Transverse colon (tissue), 4 donors: ENCODE measurements around the gene USP2. TPM values are rescaled to one million over a fixed set of nuclear protein-coding genes. Genes with fewer than 3 reads are reported as not detected.

Source experiments
- DNase-seq: peaks from one replicate; pipeline ENCODE4 v3.0.0-alpha.2; 2019
- H3K27ac ChIP-seq, 4 donors: fragments of 200-600 bp; sonication (generic); 2 replicates each; pipeline ENCODE4 v1.5.1; 2016 to 2018; ENCODE audit warnings: inconsistent platforms in 4 of 4
- H3K27me3 ChIP-seq: fragments of 200-600 bp; sonication (generic); 2 replicates; pipeline ENCODE4 v1.5.1; 2017; ENCODE audit warnings: inconsistent platforms
- H3K36me3 ChIP-seq, 4 donors: fragments of 200-600 bp; sonication (generic); 2 replicates each; pipeline ENCODE4 v1.5.1; 2017 to 2019; ENCODE audit warnings: inconsistent platforms in 4 of 4
- H3K4me1 ChIP-seq, 4 donors: fragments of 200-600 bp; sonication (generic); 2 replicates each; pipeline ENCODE4 v1.5.1; 2017 to 2020; ENCODE audit warnings: inconsistent platforms in 4 of 4
- H3K4me3 ChIP-seq, 4 donors: fragments of 200-600 bp; sonication (generic); 1 replicate in 1 of 4; 2 replicates in 3 of 4; pipeline versions ENCODE4 v1.5.1 to v1.6.1; 2017 to 2019; ENCODE audit warnings: inconsistent platforms in 4 of 4
- H3K9me3 ChIP-seq, 2 donors: fragments of 200-600 bp; sonication (generic); 2 replicates each; pipeline ENCODE4 v1.5.1; 2017 to 2019; ENCODE audit warnings: inconsistent platforms in 2 of 2
- EP300 ChIP-seq: sonication (generic); formaldehyde crosslinking; IDR thresholded peaks from one replicate; pipeline ENCODE4 v1.6.1; 2017; ENCODE audit warnings: antibody characterized with exemption, low read depth
- POLR2A ChIP-seq: fragments of 450-650 bp; IDR thresholded peaks from one replicate; pipeline ENCODE4 v1.6.1; 2016; ENCODE audit warnings: antibody characterized with exemption, mild to moderate bottlenecking, moderate library complexity
- POLR2AphosphoS5 ChIP-seq, 3 donors: sonication (generic); formaldehyde crosslinking; IDR thresholded peaks; one replicate each; pipeline ENCODE4 v1.6.1; 2016; ENCODE audit warnings: antibody characterized with exemption in 3 of 3
- WGBS, 2 donors: methylation state at CpG; one replicate each; pipeline ENCODE4 v1.1.5; 2018; ENCODE audit warnings: low coverage in 1 of 2; 5-methylcytosine and 5-hydroxymethylcytosine counted together
- in situ Hi-C, 4 donors: fragments of 200-750 bp; cut with MboI; loops; one replicate each; pipeline versions ENCODE4 v1.15.0 to v1.15.1; 2017; ENCODE audit warnings: low sequenced_read_pairs in 3 of 4, low pct_ligation_motif_present in 1 of 4, low pct_unique_long_range_greater_than_20kb in 1 of 4
- intact Hi-C: fragments of 100-400 bp; cut with DNase I; formaldehyde crosslinking; loops from one replicate; pipeline ENCODE4 v1.15.1; 2023; ENCODE audit warnings: low total_unique reads
- total RNA-seq, 4 donors: library from RNA; depleted of rRNA; stranded (reverse); fragments of >200 nt; gene quantifications; one replicate each; pipeline ENCODE4 v1.1.0, GENCODE V29; 2016
- TF ChIP-seq, protein P1 (sequence below), 5 experiments: fragments of 200-600 bp in 3 of 5; fragments of 450-650 bp in 2 of 5; sonication (generic) in 3 of 5; IDR thresholded peaks; 1 replicate in 2 of 5; 2 replicates in 3 of 5; pipeline ENCODE4 v1.5.1; 2016 to 2017; ENCODE audit warnings: antibody characterized with exemption in 5 of 5, inconsistent platforms in 3 of 5, mild to moderate bottlenecking in 2 of 5, moderate library complexity in 1 of 5

USP2 gene
- total RNA-seq, 4 donors from 2014 or later, result 9.8 to 26.6 (median 22.7) TPM

DNA sequence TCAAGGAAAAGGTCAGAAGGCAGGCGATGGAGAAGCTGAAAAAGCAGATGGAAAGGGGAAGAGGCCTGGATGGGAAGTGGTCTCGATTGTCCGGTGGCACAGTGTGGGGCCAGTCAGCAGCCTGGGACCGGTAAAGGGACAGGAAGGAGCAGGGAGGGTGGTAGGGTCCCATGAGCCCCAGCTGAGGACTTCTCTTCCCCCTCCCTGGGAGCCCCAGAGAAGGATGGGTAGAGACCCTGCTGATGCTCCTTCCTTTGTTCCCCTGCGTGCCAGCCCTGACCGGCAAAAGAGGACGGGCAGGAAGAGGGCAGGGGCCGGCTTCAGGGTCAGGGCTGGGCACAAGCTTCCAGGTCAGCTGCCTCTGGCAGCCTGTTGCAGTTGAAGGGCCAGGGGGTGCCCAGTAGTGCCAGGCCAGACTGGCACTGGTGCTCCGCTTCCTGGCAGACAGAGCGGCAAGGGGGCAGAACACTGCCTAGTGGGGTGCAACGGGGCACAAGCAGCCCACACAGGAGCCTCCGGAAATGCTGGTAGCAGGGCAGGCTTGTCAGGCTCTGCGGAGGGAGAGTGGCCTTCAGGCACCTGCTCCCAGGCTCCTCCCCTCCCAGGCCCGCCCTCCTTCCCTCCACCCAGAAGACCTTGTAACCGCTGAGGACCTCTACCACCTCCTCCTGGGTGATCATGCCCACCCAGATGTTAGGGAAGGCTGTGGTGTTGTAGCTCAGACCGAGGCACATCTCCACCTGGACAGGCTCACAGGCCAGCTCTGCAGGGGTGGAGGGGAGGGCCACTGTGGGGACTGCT is 40.1 kb downstream of the USP2 start:
- H3K4me1 ChIP-seq, result peaks cover 17 to 49% (median 37%) of the 10 kb centered on the region in 4 donors
- no peak for DNase-seq
- intact Hi-C loops (no loop called here), in situ Hi-C loops (no loop called here)
- peak overlapping the region in 1 of 4 donors; percentile 47 for H3K4me3 ChIP-seq
- no peaks in the 10 kb centered on the region for H3K9me3 ChIP-seq
- WGBS, 2 donors, result 33 to 46% methylated on average over 3 to 16 of the region's 16 CpGs
- H3K27ac ChIP-seq, result peak overlapping the region; percentile 80 to 84 (median 82)
- peaks cover 41% of the 10 kb centered on the region for H3K27me3 ChIP-seq
- H3K36me3 ChIP-seq, result no peaks in the 10 kb centered on the region
- TF ChIP-seq, protein P1, sequence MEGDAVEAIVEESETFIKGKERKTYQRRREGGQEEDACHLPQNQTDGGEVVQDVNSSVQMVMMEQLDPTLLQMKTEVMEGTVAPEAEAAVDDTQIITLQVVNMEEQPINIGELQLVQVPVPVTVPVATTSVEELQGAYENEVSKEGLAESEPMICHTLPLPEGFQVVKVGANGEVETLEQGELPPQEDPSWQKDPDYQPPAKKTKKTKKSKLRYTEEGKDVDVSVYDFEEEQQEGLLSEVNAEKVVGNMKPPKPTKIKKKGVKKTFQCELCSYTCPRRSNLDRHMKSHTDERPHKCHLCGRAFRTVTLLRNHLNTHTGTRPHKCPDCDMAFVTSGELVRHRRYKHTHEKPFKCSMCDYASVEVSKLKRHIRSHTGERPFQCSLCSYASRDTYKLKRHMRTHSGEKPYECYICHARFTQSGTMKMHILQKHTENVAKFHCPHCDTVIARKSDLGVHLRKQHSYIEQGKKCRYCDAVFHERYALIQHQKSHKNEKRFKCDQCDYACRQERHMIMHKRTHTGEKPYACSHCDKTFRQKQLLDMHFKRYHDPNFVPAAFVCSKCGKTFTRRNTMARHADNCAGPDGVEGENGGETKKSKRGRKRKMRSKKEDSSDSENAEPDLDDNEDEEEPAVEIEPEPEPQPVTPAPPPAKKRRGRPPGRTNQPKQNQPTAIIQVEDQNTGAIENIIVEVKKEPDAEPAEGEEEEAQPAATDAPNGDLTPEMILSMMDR (IDR thresholded peaks at IDR 0.05), result no peak
- TF ChIP-seq EP300 (no peak), POLR2A (no peak), POLR2AphosphoS5 (IDR thresholded peaks at IDR 0.05) (no peak)

DNA sequence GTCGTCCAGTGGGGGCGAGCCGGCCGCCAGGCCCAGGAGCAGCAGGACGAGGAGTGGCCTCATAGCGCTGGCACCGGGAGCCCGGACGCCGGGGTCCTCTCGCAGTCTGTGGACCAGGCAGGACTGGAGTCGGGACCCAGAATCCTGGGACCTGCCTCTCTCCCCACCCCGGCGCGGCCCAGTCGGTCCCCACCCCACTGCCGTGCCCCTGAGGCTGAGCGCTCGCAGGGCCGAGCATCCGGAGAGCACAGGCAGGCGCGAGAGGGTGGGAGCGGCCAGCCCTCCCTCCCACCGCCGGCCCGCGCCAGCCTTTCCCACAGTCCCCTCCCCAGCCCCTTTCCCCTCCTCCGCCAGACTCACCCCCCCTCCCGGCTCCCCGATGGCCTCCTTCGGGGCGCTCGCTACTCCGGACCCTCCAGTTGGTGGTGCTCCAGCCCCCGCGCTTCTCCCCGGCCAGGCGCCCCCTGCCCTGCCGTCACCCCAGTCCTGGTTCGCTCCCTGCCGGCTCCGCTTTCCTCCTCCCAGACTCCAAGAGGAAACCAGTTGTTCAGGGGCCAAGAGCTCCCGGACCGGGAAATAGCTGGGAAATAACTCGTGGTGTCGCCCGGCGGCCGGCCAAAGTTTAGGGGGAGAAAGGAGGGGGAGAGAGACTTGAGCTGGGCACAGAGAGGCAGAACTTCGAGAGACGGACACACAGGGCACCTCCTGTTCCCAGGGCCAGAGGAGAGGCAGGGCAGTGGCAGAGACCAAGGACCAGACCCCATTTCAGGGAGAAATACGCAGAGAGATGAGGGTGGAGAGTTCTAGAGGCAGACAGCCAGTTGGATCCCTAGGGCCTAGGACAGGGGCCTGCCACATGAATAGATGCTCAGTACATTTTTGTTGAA is 40.9 kb downstream of the USP2 start, which contains the start of gene C1QTNF5:
TSS of gene C1QTNF5 (minus strand) at position 549 of the 887 bp plus-strand sequence. CDS start at position 63, 486 bp downstream.
- no peak for TF ChIP-seq EP300
- peak in 1 of 3 donors; percentile 24 for TF ChIP-seq POLR2AphosphoS5 (IDR thresholded peaks at IDR 0.05)
- peaks cover 17 to 53% (median 40%) of the 10 kb centered on the region in 4 donors for H3K4me1 ChIP-seq
- peak; percentile 70 for DNase-seq
- intact Hi-C loops, result no loop called here
- H3K27me3 ChIP-seq, result peaks cover 41% of the 10 kb centered on the region
- 10% methylated on average over 45 of the region's 53 CpGs; no CpG with 5 or more reads in 1 of the 2 donors for WGBS, 2 donors
- peak within 1 kb of the TSS; percentile 27 to 49 (median 42) for H3K4me3 ChIP-seq
- H3K36me3 ChIP-seq, result no peaks in the 10 kb centered on the region
- no peaks in the 10 kb centered on the region for H3K9me3 ChIP-seq
- peak within 1 kb of the TSS; percentile 80 to 84 (median 82) for H3K27ac ChIP-seq
- in situ Hi-C loops, result no loop called here

DNA sequence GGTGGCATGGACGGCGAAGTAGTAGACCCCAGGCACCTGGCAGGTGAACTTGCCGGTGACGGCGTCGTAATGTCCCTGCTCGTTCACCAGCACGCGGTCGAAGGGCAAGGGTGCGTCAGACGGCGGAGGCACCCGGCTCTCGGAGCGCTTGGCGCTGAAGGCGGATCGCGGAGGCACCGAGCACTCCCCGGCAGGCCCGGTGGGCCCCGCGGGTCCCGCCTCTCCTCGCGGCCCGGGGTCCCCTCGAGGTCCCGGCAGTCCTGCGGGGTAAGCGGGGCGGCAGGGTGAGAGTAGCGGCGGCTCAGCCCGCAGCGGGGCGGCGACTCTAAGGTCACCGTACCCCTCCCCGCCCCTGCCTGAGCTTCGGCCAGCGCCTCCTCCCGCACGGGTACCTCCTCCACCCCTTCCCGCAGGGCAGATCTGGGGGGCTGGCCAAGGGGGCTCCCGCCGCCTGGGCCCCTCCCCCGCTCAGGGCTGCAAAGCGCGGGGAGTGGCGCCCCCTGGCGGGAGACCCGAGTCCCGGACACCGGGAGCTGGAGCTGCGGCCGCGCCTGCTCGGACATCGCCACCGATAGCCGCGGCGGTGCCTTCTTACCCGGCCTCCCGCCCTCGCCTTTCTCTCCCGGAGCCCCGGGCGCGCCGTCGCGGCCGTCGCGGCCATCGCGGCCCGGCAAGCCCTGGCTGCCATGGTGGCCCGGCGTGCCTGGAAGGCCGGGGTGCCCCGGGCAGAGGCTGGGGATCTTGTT is 41.7 kb downstream of the USP2 start:
- in situ Hi-C loops (no loop called here), intact Hi-C loops (no loop called here)
- Histone ChIP-seq H3K9me3 (no peaks in the 10 kb centered on the region), H3K36me3 (no peaks in the 10 kb centered on the region), H3K4me3 (peak overlapping the region; percentile 27 to 49 (median 42)), H3K27ac (peak overlapping the region; percentile 80 to 84 (median 82)), H3K27me3 (peaks cover 41% of the 10 kb centered on the region), H3K4me1 (peaks cover 23 to 62% (median 48%) of the 10 kb centered on the region in 4 donors)
- no peak for TF ChIP-seq POLR2A
- TF ChIP-seq, protein P1 (IDR thresholded peaks at IDR 0.05), result peak; percentile 67 to 93 (median 90)
- TF ChIP-seq EP300, result no peak
- no peak for TF ChIP-seq POLR2AphosphoS5 (IDR thresholded peaks at IDR 0.05)
- peak; percentile 68 for DNase-seq
- WGBS, 2 donors, result 17% methylated on average over 15 of the region's 86 CpGs; no CpG with 5 or more reads in 1 of the 2 donors

DNA sequence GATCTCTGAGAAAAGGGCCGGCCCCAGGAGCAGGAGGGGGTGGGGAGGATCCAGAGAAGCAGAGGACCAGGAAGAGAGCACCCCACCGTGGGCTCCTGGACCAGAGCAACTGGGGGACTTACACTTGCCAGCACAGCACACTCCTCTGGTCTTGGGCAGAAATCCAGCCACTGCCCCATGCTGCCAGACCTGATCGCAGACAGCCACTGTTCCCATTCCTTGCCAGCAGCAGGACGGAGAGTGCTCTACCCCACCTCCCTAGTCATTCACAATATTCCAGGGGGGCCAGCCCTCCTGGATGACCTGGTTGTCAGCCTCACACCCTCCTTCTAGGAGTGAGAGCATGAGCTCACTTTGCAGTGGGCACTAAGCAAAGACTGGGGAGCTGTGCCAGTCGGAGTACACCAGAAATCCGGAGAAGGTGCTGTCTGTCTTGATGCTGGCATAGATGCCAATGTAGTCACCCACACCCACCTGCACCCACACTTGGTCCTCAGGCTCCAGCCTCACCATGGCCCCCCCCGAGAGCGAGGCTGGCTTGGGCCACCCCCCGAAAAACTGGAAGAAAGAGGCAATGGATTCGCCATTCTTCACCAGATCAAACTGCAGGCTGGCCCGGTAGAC is 42.4 kb downstream of the USP2 start:
- intact Hi-C loops (no loop called here), in situ Hi-C loops (no loop called here)
- H3K9me3 ChIP-seq, result no peaks in the 10 kb centered on the region
- H3K4me3 ChIP-seq, result peak overlapping the region in 3 of 4 donors; percentile 38 to 49 (median 47)
- no peaks in the 10 kb centered on the region for H3K36me3 ChIP-seq
- H3K27me3 ChIP-seq, result peaks cover 41% of the 10 kb centered on the region
- peaks cover 23 to 62% (median 48%) of the 10 kb centered on the region in 4 donors for H3K4me1 ChIP-seq
- peak overlapping the region; percentile 80 to 84 (median 82) for H3K27ac ChIP-seq
- TF ChIP-seq POLR2A, result no peak
- no peak for TF ChIP-seq EP300
- no peak for TF ChIP-seq POLR2AphosphoS5 (IDR thresholded peaks at IDR 0.05)
- TF ChIP-seq, protein P1 (IDR thresholded peaks at IDR 0.05), result no peak
- no peak for DNase-seq
- 60 to 100% methylated on average over 2 to 11 of the region's 11 CpGs for WGBS, 2 donors
